NB4 (cell line): Measurements from ENCODE around the gene LRRC27.

Experiments used
- MYC ChIP-seq: IDR thresholded peaks from 2 replicates; pipeline ENCODE4 v1.6.1; 2011; ENCODE audit warnings: low read depth, low read length
- POLR2A ChIP-seq: IDR thresholded peaks from 2 replicates; pipeline ENCODE4 v1.6.1; 2011; ENCODE audit warnings: mild to moderate bottlenecking; ENCODE audit not compliant: insufficient read length; ENCODE audit errors: extremely low read depth
- TF ChIP-seq, protein P1 (sequence below): IDR thresholded peaks from one replicate; pipeline ENCODE4 v1.5.1; 2012; ENCODE audit warnings: low read depth, low read length
- TF ChIP-seq, protein P2 (sequence below): IDR thresholded peaks from 2 replicates; pipeline ENCODE4 v1.6.1; 2011; ENCODE audit warnings: low read depth, low read length

DNA sequence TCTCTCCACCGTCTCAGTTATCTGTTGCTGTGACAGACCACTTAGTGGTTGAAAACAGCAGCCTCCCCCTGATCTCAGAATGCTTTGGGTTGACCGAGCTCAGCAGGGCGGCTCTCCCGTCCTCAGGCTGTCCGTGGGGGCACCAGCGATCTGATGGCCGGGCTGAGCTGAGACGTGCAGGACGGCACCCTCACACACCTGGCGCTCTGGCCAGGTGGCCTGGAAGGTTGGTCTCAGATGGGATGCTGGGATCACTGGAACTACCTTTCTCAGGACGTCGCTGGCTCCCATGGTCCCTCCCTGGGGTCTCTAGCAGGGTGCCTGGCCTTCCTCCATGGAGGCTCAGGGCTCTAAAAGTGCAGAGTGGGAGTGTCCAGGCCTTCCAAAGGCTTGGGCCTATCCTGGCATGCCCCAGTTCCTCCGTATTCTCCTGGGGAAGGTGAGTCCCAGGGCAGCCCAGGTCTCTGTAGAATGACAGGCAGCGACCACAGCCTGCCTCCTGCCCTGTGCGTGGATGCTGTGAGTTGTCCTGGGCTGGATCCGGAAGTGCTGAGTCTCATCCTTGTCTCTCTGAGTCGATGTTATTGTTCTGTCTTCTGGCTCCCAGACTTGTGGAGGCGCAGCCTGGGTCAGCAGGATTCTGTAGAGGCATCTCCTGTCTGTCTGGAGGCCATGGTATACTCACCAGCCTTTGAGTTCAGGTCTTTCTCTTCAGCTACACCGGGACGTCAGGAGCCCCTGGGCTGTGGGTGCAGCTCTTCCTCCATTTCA is 52.8 kb downstream of the LRRC27 start:
- TF ChIP-seq, protein P1, sequence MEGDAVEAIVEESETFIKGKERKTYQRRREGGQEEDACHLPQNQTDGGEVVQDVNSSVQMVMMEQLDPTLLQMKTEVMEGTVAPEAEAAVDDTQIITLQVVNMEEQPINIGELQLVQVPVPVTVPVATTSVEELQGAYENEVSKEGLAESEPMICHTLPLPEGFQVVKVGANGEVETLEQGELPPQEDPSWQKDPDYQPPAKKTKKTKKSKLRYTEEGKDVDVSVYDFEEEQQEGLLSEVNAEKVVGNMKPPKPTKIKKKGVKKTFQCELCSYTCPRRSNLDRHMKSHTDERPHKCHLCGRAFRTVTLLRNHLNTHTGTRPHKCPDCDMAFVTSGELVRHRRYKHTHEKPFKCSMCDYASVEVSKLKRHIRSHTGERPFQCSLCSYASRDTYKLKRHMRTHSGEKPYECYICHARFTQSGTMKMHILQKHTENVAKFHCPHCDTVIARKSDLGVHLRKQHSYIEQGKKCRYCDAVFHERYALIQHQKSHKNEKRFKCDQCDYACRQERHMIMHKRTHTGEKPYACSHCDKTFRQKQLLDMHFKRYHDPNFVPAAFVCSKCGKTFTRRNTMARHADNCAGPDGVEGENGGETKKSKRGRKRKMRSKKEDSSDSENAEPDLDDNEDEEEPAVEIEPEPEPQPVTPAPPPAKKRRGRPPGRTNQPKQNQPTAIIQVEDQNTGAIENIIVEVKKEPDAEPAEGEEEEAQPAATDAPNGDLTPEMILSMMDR: no peak
- TF ChIP-seq POLR2A (no peak), MYC (no peak)
- TF ChIP-seq, protein P2, sequence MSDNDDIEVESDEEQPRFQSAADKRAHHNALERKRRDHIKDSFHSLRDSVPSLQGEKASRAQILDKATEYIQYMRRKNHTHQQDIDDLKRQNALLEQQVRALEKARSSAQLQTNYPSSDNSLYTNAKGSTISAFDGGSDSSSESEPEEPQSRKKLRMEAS: no peak
